Testis (tissue), 3 donors: ENCODE data around the gene WDR62. TPM values are rescaled to one million over a fixed set of nuclear protein-coding genes. Genes with fewer than 3 reads are reported as not detected.

ENCODE experiments used
- DNase-seq: peaks from one replicate; pipeline ENCODE4 v3.0.0-alpha.2; 2019
- H3K27ac ChIP-seq, 2 donors: fragments of 200-600 bp; sonication (generic); one replicate each; pipeline ENCODE4 v1.5.1; 2019
- H3K27me3 ChIP-seq: fragments of 200-600 bp; sonication (generic); one replicate; pipeline ENCODE4 v1.5.1; 2019
- H3K36me3 ChIP-seq: fragments of 200-600 bp; sonication (generic); one replicate; pipeline ENCODE4 v1.5.1; 2017; ENCODE audit warnings: low read depth; ENCODE audit errors: missing control alignments
- H3K4me1 ChIP-seq: fragments of 200-600 bp; sonication (generic); one replicate; pipeline ENCODE4 v1.5.1; 2019
- H3K4me3 ChIP-seq, 2 donors: fragments of 200-600 bp; sonication (generic); one replicate each; pipeline ENCODE4 v1.5.1; 2017 to 2019
- H3K9me3 ChIP-seq: fragments of 200-600 bp; sonication (generic); one replicate; pipeline ENCODE4 v1.5.1; 2017
- POLR2A ChIP-seq: fragments of 450-650 bp; IDR thresholded peaks from one replicate; pipeline ENCODE4 v1.6.1; 2017; ENCODE audit warnings: antibody characterized with exemption, mild to moderate bottlenecking, moderate library complexity
- WGBS, 2 donors: methylation state at CpG; one replicate each; pipeline ENCODE4 v1.1.5; 2018; 5-methylcytosine and 5-hydroxymethylcytosine counted together
- intact Hi-C: fragments of 100-400 bp; cut with DNase I; formaldehyde crosslinking; loops from one replicate; pipeline ENCODE4 v1.15.1; 2023; ENCODE audit warnings: low total_unique reads
- polyA plus RNA-seq: library from polyadenylated mRNA; stranded (reverse); fragments of 350-450 nt; fragmentation: Illumina TruSeq; extraction: RNeasy Lipid Tissue Mini Kit (QIAGEN cat#74804); gene quantifications from one replicate; pipeline ENCODE4 v1.2.3, GENCODE V29; 2014; ENCODE audit warnings: low read depth, low replicate concordance; ENCODE audit not compliant: insufficient read depth
- total RNA-seq, 2 donors: library from RNA; depleted of rRNA; stranded (reverse); fragments of >200 nt; gene quantifications; one replicate each; pipeline ENCODE4 v1.2.3, GENCODE V29; 2016
- TF ChIP-seq, protein P1 (sequence below), 3 experiments: fragments of 450-650 bp in 2 of 3; fragments of 200-600 bp in 1 of 3; sonication (generic) in 1 of 3; IDR thresholded peaks; one replicate each; pipeline ENCODE4 v1.5.1; 2016 to 2019; ENCODE audit warnings: antibody characterized with exemption in 3 of 3, mild to moderate bottlenecking in 2 of 3, moderate library complexity in 1 of 3

WDR62 gene
- total and polyA plus RNA-seq, 3 donors from 2014 or later: 72.3 to 178 (median 106) TPM

DNA sequence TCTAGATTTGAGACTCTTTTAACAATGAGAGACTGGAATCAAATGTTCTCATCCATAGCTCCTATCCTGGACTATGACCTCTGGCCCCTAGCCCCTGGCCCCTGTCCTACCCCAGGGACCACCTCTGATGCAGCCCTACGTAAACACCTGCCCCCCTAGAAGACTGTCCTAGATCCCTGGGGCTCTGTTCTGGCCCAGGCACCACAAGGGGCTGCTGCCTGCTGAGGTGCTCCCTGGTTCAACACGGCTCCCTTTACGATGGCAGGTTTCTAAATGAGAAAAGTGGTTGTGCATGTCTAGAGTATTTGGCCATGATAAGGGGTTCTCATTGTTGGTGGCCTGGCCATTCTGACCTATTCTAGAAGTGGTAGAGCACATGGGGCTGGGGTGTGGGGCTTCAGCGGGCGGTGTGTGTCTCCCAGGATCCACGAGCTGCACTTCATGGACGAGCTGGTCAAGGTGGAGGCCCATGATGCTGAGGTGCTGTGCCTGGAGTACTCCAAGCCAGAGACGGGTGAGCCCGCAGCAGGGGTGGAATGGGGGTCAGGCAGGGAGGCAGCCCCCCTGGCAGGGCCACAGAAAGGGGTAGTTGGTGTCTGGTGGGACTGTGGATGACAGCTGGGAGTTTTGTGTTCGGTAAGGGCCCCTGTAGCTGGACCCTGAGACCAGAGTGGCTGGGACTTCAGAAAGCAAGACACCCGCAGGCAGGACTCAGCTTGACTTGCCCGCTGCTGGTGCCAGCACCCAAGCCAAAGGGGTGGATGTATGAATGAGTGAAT is 29.7 kb downstream of the WDR62 start:
- intact Hi-C loops: no loop called here
- no peaks in the 10 kb centered on the region for H3K27me3 ChIP-seq
- no peak for TF ChIP-seq POLR2A
- TF ChIP-seq, protein P1, sequence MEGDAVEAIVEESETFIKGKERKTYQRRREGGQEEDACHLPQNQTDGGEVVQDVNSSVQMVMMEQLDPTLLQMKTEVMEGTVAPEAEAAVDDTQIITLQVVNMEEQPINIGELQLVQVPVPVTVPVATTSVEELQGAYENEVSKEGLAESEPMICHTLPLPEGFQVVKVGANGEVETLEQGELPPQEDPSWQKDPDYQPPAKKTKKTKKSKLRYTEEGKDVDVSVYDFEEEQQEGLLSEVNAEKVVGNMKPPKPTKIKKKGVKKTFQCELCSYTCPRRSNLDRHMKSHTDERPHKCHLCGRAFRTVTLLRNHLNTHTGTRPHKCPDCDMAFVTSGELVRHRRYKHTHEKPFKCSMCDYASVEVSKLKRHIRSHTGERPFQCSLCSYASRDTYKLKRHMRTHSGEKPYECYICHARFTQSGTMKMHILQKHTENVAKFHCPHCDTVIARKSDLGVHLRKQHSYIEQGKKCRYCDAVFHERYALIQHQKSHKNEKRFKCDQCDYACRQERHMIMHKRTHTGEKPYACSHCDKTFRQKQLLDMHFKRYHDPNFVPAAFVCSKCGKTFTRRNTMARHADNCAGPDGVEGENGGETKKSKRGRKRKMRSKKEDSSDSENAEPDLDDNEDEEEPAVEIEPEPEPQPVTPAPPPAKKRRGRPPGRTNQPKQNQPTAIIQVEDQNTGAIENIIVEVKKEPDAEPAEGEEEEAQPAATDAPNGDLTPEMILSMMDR (IDR thresholded peaks at IDR 0.05): no peak
- peaks cover 4% of the 10 kb centered on the region for H3K36me3 ChIP-seq
- H3K27ac ChIP-seq: no peak overlapping the region
- 97 to 99% methylated on average over 6 to 12 of the region's 12 CpGs for WGBS, 2 donors
- H3K4me1 ChIP-seq: no peaks in the 10 kb centered on the region
- no peak for DNase-seq
- H3K9me3 ChIP-seq: no peaks in the 10 kb centered on the region
- H3K4me3 ChIP-seq: no peak overlapping the region

DNA sequence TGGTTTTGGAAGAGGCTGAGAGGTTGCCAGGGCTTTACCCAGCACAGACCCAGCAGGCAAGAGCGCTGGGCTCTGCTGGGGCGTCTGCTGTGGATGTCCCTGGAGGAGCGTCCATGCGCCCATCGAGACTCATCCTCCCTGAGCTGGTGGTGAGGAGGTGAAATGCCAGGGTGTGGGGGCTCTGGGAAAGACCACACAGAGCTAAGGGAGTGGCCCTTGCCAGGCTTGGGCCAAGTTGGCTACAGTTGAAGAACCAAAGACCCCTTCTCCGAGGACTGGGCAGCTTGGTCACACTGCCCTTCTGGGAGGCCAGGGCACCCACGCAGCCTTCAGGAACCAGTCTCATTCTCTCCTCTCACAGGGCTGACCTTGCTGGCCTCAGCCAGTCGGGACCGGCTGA is 31.6 kb downstream of the WDR62 start:
- intact Hi-C loops: no loop called here
- Histone ChIP-seq H3K9me3 (no peaks in the 10 kb centered on the region), H3K27me3 (no peaks in the 10 kb centered on the region), H3K36me3 (peaks cover 4% of the 10 kb centered on the region), H3K4me3 (no peak overlapping the region), H3K27ac (no peak overlapping the region), H3K4me1 (no peaks in the 10 kb centered on the region)
- TF ChIP-seq POLR2A: no peak
- TF ChIP-seq, protein P1 (IDR thresholded peaks at IDR 0.05): no peak
- DNase-seq: no peak
- 87 to 95% methylated on average over 9 of the region's 9 CpGs for WGBS, 2 donors

DNA sequence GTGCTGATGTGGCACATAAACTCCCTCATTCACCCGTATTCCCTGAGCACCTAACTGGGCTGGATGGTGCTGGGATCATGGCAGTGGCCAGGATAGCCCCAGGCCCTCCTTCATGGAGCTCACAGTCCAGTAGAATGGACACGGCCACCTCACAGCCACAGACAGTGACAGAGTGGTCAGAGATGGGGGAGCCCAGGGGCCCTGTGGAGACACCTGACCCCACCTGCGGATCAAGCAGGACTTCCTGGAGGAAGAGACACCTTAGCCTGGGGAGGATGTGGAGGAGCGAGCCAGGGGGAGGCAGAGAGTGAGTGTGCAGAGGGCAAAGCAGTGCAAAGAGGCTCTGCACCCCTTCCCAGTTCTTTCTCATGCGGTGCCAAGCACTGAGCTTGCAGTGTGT is 35.1 kb downstream of the WDR62 start:
- Histone ChIP-seq H3K4me3 (no peak overlapping the region), H3K27ac (no peak overlapping the region), H3K4me1 (no peaks in the 10 kb centered on the region), H3K36me3 (no peaks in the 10 kb centered on the region), H3K27me3 (no peaks in the 10 kb centered on the region), H3K9me3 (no peaks in the 10 kb centered on the region)
- intact Hi-C loops: no loop called here
- no peak for DNase-seq
- TF ChIP-seq POLR2A: no peak
- TF ChIP-seq, protein P1 (IDR thresholded peaks at IDR 0.05): no peak
- WGBS, 2 donors: 94 to 99% methylated on average over 4 to 5 of the region's 5 CpGs

DNA sequence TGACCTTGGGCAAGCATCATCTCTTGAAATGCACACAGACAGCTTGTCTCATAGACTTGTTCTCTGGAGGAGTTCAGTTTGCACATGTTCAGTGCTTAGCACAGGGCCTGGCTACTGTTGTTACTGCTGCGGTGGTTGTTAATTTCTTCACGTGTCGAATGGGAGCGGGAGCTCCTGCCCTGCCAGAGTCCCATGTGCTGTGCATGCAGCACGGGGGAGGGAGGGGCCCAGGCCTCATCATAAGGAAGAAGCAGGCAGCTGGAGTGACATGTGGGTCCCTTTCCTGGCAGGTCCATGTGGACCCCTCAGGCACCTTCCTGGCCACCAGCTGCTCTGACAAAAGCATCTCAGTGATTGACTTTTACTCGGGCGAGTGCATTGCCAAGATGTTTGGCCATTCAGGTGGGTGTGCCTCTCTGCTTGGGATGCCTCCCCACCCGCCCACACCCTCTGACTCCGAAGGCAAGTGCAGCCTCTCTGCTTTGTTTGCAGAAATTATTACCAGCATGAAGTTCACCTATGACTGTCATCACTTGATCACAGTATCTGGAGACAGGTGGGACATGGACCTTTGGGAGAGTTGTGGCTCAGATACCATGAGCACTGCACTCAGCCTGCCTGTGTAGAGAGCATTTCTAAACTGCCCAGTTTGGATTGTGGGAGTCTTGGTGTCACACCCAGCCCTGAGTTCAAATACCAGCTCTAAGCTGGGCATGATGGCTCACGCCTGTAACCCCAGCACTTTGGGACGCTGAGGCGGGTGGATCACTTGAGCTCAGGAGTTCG is 36.4 kb downstream of the WDR62 start:
- 79 to 83% methylated on average over 10 to 13 of the region's 13 CpGs for WGBS, 2 donors
- Histone ChIP-seq H3K27ac (no peak overlapping the region), H3K27me3 (no peaks in the 10 kb centered on the region), H3K9me3 (no peaks in the 10 kb centered on the region), H3K4me3 (no peak overlapping the region), H3K4me1 (no peaks in the 10 kb centered on the region), H3K36me3 (no peaks in the 10 kb centered on the region)
- DNase-seq: no peak
- intact Hi-C loops: no loop called here
- TF ChIP-seq, protein P1 (IDR thresholded peaks at IDR 0.05): no peak
